Measurements from ENCODE around the gene TPCN2. TPM values are rescaled to one million over a fixed set of nuclear protein-coding genes. Genes with fewer than 3 reads are reported as not detected.

TPCN2 gene
- total and polyA plus RNA-seq, 11 donors, result 4.1 to 17.6 (median 7.5) TPM

DNA sequence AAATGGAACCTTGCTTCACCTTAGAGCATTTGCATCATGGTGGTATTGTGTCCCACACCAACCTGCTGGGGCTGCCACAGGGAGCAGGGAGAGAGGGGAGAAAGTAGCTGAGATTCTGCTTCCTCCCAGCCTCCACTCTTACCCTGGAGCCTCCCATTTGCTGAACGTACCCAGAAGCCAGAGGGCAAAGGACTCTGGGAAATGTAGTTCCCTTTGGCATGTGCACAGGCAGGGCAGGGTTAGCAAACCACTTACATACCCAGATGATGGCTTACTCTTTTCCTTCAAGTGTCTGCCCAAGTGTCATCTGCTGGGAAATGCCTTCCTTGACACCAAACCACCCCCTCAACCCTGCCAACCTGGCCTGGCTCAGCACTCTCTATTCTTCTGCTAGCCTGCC, 123.9 kb downstream of the TPCN2 start:
- ATAC-seq, result no peak
- no peak overlapping the region for H3K27ac ChIP-seq
- TF ChIP-seq POLR2A (IDR thresholded peaks at IDR 0.05), result no peak
- TF ChIP-seq, protein P1, sequence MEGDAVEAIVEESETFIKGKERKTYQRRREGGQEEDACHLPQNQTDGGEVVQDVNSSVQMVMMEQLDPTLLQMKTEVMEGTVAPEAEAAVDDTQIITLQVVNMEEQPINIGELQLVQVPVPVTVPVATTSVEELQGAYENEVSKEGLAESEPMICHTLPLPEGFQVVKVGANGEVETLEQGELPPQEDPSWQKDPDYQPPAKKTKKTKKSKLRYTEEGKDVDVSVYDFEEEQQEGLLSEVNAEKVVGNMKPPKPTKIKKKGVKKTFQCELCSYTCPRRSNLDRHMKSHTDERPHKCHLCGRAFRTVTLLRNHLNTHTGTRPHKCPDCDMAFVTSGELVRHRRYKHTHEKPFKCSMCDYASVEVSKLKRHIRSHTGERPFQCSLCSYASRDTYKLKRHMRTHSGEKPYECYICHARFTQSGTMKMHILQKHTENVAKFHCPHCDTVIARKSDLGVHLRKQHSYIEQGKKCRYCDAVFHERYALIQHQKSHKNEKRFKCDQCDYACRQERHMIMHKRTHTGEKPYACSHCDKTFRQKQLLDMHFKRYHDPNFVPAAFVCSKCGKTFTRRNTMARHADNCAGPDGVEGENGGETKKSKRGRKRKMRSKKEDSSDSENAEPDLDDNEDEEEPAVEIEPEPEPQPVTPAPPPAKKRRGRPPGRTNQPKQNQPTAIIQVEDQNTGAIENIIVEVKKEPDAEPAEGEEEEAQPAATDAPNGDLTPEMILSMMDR (IDR thresholded peaks at IDR 0.05), result no peak
- no peak overlapping the region for H3K4me3 ChIP-seq
- no peak for DNase-seq
- H3K36me3 ChIP-seq, result no peaks in the 10 kb centered on the region
- peaks cover 0 to 7% (median 0%) of the 10 kb centered on the region in 12 donors for H3K9me3 ChIP-seq
- H3K27me3 ChIP-seq, result no peaks in the 10 kb centered on the region
- intact Hi-C loops (cut with DNase I), result no loop called here
- no peaks in the 10 kb centered on the region for H3K4me1 ChIP-seq
- 0 to 21% (median 15%) methylated on average over 1 of the region's 1 CpG for WGBS, 4 donors

DNA sequence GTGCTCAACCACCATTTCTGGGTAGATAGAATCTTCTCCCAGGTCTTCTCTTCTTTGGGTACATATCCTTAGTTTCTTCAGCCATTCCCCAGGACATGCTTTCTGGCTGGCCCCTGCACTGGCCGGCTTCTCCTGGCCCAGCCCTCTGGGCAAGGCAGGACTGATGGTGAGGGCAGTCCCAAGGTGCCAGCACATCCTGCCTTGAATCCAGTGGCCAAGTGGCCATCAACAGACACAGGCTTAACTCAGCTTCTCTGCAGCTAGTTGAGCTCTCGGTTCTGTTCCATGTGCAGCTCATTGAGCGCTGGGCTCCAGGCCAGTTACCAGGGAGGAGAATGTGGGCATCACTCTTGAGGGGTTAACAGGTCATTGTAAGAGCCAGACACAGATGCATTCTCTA, 124.6 kb downstream of the TPCN2 start:
- H3K36me3 ChIP-seq, result no peaks in the 10 kb centered on the region
- H3K27me3 ChIP-seq, result no peaks in the 10 kb centered on the region
- intact Hi-C loops (cut with DNase I), result no loop called here
- H3K27ac ChIP-seq, result no peak overlapping the region
- DNase-seq (no peak), ATAC-seq (no peak)
- TF ChIP-seq POLR2A (IDR thresholded peaks at IDR 0.05), result no peak
- no peak overlapping the region for H3K4me3 ChIP-seq
- no peaks in the 10 kb centered on the region for H3K4me1 ChIP-seq
- 90 to 95% (median 90%) methylated on average over 3 of the region's 3 CpGs for WGBS, 4 donors
- peaks cover 0 to 7% (median 0%) of the 10 kb centered on the region in 12 donors for H3K9me3 ChIP-seq

DNA sequence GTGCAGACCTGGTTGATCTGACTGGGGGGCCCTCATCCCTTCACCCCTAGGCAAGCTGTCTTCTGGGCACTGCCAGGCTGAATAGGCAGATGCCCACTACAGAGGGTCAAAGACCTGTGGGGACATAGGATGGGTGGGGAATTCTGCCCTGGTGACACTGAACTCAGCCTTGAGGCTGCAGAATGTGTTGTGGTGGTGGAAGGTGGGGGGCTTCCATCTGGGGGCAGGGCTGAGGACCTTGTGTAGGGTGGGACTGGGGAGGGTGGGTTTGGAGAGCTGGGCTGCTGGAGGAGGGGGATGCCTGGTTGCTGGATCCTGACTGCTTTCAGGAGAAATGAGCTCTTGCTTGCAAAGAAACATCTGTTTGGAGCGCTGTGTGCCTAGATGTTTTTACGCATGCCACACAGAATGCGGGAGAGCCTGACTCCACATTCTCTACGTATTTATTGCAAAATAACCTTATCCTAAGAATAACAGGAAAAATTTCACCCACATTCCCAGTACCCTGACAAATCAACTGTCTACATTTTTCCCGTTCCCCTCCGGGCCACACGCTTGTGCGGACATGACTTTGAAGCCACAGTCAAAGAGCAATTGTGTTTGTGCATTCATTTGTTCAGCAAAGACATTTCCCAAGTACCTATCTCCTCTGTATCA, 125.3 kb downstream of the TPCN2 start:
- no peak for TF ChIP-seq POLR2A (IDR thresholded peaks at IDR 0.05)
- Histone ChIP-seq H3K27me3 (no peaks in the 10 kb centered on the region), H3K4me3 (no peak overlapping the region), H3K4me1 (no peaks in the 10 kb centered on the region), H3K36me3 (no peaks in the 10 kb centered on the region), H3K27ac (no peak overlapping the region), H3K9me3 (peaks cover 0 to 7% (median 0%) of the 10 kb centered on the region in 12 donors)
- DNase-seq (no peak), ATAC-seq (no peak)
- 88 to 95% (median 95%) methylated on average over 8 of the region's 8 CpGs for WGBS, 4 donors
- intact Hi-C loops (cut with DNase I), result no loop called here

DNA sequence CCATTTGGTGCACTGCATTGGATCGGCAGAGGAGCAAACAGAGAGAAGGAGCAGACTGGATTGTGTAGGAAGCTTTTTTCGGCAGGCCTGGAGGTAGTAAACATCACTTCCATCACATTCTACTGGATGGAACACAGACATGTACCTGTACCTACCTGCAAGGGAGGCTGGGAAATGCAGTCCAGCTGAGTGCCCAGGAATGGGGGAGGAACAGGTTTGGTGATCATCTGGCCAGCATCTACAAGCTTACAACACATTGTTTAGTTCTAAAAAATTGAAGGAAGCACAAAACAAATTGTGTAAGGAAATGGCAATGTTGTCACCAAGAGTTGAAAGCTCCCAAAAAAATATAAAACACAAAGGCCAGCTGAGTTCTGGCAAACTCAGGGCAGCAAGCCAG, 126.1 kb downstream of the TPCN2 start:
- 87 to 100% (median 96%) methylated on average over 2 of the region's 2 CpGs for WGBS, 4 donors
- no peak for DNase-seq

DNA sequence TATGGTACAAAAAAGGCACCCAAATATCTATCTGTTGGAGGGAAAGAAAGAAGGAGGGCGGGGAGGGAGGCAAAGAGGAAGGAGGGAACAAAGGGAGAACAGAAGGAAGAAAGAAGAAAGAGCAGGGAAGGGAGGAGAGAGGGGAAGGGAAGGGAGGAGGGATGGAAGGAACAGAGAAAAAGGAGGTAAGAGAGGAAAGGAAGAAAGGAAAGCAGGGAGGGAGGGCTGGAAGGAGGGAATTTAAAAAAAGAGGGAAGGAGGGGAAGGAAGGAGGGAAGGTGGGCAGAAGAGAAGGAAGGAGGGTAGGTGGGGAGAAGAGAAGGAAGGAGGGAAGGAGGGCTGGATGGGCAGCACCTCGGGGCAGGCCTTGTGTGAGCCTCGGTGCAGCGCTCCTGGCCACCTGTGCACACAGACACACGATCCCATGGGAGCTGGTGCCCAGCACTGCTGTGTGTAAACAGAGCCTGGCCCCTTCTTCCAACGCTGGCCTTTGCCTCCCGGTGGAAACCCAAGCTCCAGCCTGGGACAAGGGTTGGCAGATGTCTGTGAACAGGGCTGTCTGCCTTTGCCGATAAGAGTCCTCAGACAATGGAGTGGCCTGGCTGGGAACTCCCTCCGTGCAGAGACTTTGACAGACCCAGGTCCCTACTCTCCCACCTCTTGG, 130.2 kb downstream of the TPCN2 start:
- no peak overlapping the region for H3K27ac ChIP-seq
- ATAC-seq, result no peak
- intact Hi-C loops (cut with DNase I), result no loop called here
- TF ChIP-seq, protein P1 (IDR thresholded peaks at IDR 0.05), result no peak
- TF ChIP-seq POLR2A (IDR thresholded peaks at IDR 0.05), result no peak
- H3K27me3 ChIP-seq, result no peaks in the 10 kb centered on the region
- no peak for DNase-seq
- H3K4me3 ChIP-seq, result no peak overlapping the region
- 77 to 78% (median 77%) methylated on average over 9 of the region's 9 CpGs for WGBS, 4 donors
- H3K9me3 ChIP-seq, result peaks cover 0 to 12% (median 2%) of the 10 kb centered on the region in 12 donors
- H3K36me3 ChIP-seq, result no peaks in the 10 kb centered on the region
- no peaks in the 10 kb centered on the region for H3K4me1 ChIP-seq

More for the DNA sequence above, 126.1 kb downstream of the TPCN2 start:
- H3K27me3 ChIP-seq, result no peaks in the 10 kb centered on the region
- no peak overlapping the region for H3K27ac ChIP-seq
- ATAC-seq, result no peak
- no peaks in the 10 kb centered on the region for H3K36me3 ChIP-seq
- TF ChIP-seq POLR2A (IDR thresholded peaks at IDR 0.05), result no peak
- TF ChIP-seq, protein P1 (IDR thresholded peaks at IDR 0.05), result no peak
- peaks cover 0 to 7% (median 0%) of the 10 kb centered on the region in 12 donors for H3K9me3 ChIP-seq
- H3K4me1 ChIP-seq, result no peaks in the 10 kb centered on the region
- intact Hi-C loops (cut with DNase I), result no loop called here
- H3K4me3 ChIP-seq, result no peak overlapping the region

Measured in heart left ventricle (tissue), 16 donors.